Omental fat pad (tissue), 4 donors: ENCODE data around the gene AK9. TPM values are rescaled to one million over a fixed set of nuclear protein-coding genes. Genes with fewer than 3 reads are reported as not detected.
"Not testable (repeated sequence)": the region's sequence is repeated elsewhere in the genome, so short reads cannot be mapped to it uniquely, and the experiment has no call there.

Experiments
- ATAC-seq: fragments of 150-250 bp; one replicate; pipeline ENCODE4 v1.9.1; 2016; ENCODE audit warnings: mild to moderate bottlenecking, moderate library complexity; ENCODE audit not compliant: low FRiP score
- DNase-seq: peaks from one replicate; pipeline ENCODE4 v3.0.0-alpha.2; 2019; ENCODE audit warnings: low spot score
- CTCF ChIP-seq, 3 donors: fragments of 450-650 bp; IDR thresholded peaks; one replicate each; pipeline ENCODE4 v1.5.1; 2016 to 2017; ENCODE audit warnings: antibody characterized with exemption in 3 of 3, mild to moderate bottlenecking in 3 of 3, moderate library complexity in 2 of 3
- total RNA-seq, 4 donors: library from RNA; depleted of rRNA; stranded (reverse); fragments of >200 nt; gene quantifications; one replicate each; pipeline ENCODE4 v1.1.0, GENCODE V29; 2016

AK9 gene
- total RNA-seq, 4 donors from 2014 or later, result 5.4 to 14.8 (median 8.2) TPM

GRCh38 chr6:109696355-109696754 is 5.4 kb upstream of the AK9 start:
- ATAC-seq (no peak), DNase-seq (no peak)
- no peak for TF ChIP-seq CTCF (IDR thresholded peaks at IDR 0.05)

GRCh38 chr6:109695468-109695867 is 4.5 kb upstream of the AK9 start:
- DNase-seq, result no peak
- no peak for TF ChIP-seq CTCF (IDR thresholded peaks at IDR 0.05)
- ATAC-seq, result no peak

GRCh38 chr6:109693111-109693510 is 2.1 kb upstream of the AK9 start:
- DNase-seq, result no peak

GRCh38 chr6:109690373-109690736 is 647 bp downstream of the AK9 start:
- peak; percentile 49 for ATAC-seq
- no peak for DNase-seq
- TF ChIP-seq CTCF (IDR thresholded peaks at IDR 0.05), result no peak

More at GRCh38 chr6:109693111-109693510, 2.1 kb upstream of the AK9 start:
- TF ChIP-seq CTCF (IDR thresholded peaks at IDR 0.05), result no peak
- ATAC-seq, result no peak

- DNase-seq (no peak), ATAC-seq (no peak)
Measured at GRCh38 chr6:109687271-109687761, 3.7 kb downstream of the AK9 start.

GRCh38 chr6:109686566-109687265 is 4.3 kb downstream of the AK9 start:
- DNase-seq (no peak), ATAC-seq (no peak)
- TF ChIP-seq CTCF (IDR thresholded peaks at IDR 0.05), result no peak

More at GRCh38 chr6:109687271-109687761, 3.7 kb downstream of the AK9 start:
- TF ChIP-seq CTCF (IDR thresholded peaks at IDR 0.05), result no peak

- not testable (repeated sequence) for DNase-seq, ATAC-seq
Measured at GRCh38 chr6:109678661-109679505, 12.1 kb downstream of the AK9 start.
